Stromal cell of bone marrow (primary cell): ENCODE measurements around the gene TRMT1L.
"Not testable (repeated sequence)": the region's sequence is repeated elsewhere in the genome, so short reads cannot be mapped to it uniquely, and the experiment has no call there.

Experiments
- DNase-seq: peaks from one replicate; pipeline ENCODE4 v3.0.0-alpha.2; 2012; ENCODE audit warnings: low read depth

Gene TRMT1L

GRCh38 chr1:185156854-185157598, at the start of gene TRMT1L, which contains the start of gene SWT1:
Gene TRMT1L, minus strand, starts transcription at chr1:185156953. Its CDS starts 241 bp downstream, at chr1:185156712.
Gene SWT1, plus strand, starts transcription at chr1:185157167. Its CDS starts 3,675 bp downstream, at chr1:185160842.
- DNase-seq = peak; percentile 100

- no peak for DNase-seq
Measured at GRCh38 chr1:185200889-185201288, 44.1 kb upstream of the TRMT1L start.

GRCh38 chr1:185198712-185199111, 42.0 kb upstream of the TRMT1L start:
- DNase-seq = not testable (repeated sequence)

- no peak for DNase-seq
Measured at GRCh38 chr1:185193756-185194155, 37.0 kb upstream of the TRMT1L start.

GRCh38 chr1:185170291-185170848, 13.6 kb upstream of the TRMT1L start:
- DNase-seq = peak; percentile 33

GRCh38 chr1:185166106-185166505, 9.4 kb upstream of the TRMT1L start:
- no peak for DNase-seq

- no peak for DNase-seq
Measured at GRCh38 chr1:185162491-185162890, 5.7 kb upstream of the TRMT1L start.

- no peak for DNase-seq
Measured at GRCh38 chr1:185159966-185160365, 3.2 kb upstream of the TRMT1L start.

GRCh38 chr1:185158800-185159199, 2.0 kb upstream of the TRMT1L start:
- DNase-seq = no peak

GRCh38 chr1:185157599-185158412, 1.1 kb upstream of the TRMT1L start:
- DNase-seq = no peak

- DNase-seq = no peak
Measured at GRCh38 chr1:185156288-185156853, 382 bp downstream of the TRMT1L start.

- DNase-seq = peak; percentile 40
Measured at GRCh38 chr1:185155600-185156287, 1.0 kb downstream of the TRMT1L start.

GRCh38 chr1:185154912-185155513, 1.7 kb downstream of the TRMT1L start:
- DNase-seq = no peak

- no peak for DNase-seq
Measured at GRCh38 chr1:185152187-185152767, 4.5 kb downstream of the TRMT1L start.

GRCh38 chr1:185151215-185151614, 5.5 kb downstream of the TRMT1L start:
- DNase-seq = no peak

- DNase-seq = no peak
Measured at GRCh38 chr1:185144233-185144632, 12.5 kb downstream of the TRMT1L start.

- DNase-seq = no peak
Measured at GRCh38 chr1:185139246-185139645, 17.5 kb downstream of the TRMT1L start.

- DNase-seq = no peak
Measured at GRCh38 chr1:185137896-185138545, 18.7 kb downstream of the TRMT1L start.

- no peak for DNase-seq
Measured at GRCh38 chr1:185132534-185132933, 24.2 kb downstream of the TRMT1L start.

GRCh38 chr1:185129708-185130107, 27.0 kb downstream of the TRMT1L start:
- no peak for DNase-seq

- no peak for DNase-seq
Measured at GRCh38 chr1:185112356-185112755, 44.4 kb downstream of the TRMT1L start.
